Pons (tissue), 1 donor: ENCODE results near the gene AMN1.
"Not testable (repeated sequence)": the region's sequence is repeated elsewhere in the genome, so short reads cannot be mapped to it uniquely, and the experiment has no call there.

Experiments used
- DNase-seq: peaks from one replicate; pipeline ENCODE4 v3.0.0-alpha.2; 2016; ENCODE audit warnings: low spot score

The AMN1 gene

DNA sequence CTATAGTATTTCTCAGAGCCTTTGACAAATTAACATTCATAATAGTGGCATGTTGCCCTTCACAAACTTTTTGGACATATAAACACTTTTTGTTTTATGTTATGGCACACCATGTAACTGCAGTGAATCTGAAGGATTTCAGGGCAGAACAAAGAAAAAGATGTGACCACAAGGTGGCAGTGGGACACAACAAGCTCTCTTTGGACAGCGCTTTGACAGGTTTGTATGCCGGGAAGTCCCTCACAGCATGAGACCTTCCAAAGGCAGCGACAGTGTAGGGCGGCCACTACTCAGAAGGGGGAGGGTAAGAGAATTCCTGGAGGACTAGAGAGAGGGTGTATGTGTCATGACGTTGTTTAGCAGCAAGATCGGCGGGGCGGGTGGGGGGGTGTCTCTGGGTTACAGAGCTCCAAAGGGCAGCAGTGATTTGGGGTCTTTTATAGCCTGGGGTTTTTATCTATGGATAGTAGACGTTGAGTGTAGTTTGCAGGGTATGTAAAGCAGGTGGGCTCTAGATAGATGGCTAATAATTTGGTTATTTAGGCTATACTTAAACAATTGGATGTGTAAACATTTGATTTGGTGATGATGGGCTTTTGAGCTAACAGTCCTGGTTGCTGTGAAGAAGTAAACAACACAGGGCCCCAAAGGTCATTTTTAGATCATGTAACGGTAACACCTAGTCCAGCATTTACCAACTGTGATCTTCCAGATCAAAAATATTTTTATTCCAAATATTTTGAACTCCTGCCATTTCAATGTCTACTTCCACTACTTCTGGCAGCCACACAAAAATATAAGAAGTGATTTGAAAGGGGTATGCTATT lies 46.5 kb downstream of the AMN1 start:
- DNase-seq, result peak; percentile 62

DNA sequence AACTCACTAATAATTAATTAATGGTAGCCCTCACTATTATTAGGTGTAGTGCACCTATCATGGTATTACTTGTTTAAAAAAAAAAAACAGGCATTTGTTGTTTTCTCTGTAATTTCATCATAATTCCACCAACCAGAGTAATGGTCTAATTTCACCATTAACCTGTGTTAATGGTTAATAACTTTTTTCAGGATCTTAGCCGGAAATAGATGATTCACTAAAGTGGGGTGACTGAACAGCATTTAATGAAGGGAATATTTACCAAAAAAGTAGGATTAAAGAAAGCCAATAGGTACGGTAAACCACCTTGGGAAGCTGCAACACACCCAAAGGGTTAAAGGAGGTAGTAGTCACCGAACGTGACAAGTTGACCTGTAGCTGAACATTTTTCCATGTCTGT lies 56.3 kb downstream of the AMN1 start:
- DNase-seq, result no peak

DNA sequence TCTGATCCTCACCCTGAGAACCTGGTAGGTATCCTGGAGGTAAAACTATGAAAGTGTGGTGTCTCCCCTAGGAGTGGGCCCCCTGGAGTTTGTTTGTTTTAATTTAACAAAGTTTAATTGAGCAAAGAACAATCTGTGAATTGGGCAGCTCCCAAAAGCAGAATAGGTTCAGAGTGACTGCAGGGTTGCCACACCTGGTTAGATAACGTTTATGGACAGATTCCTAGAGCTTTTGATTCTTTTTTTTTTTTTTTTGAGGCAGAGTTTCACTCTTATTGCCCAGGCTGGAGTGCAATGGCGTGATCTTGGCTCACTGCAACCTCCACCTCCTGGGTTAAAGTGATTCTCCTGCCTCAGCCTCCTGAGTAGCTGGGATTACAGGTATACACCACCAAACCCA lies 59.2 kb downstream of the AMN1 start:
- DNase-seq, result not testable (repeated sequence)

DNA sequence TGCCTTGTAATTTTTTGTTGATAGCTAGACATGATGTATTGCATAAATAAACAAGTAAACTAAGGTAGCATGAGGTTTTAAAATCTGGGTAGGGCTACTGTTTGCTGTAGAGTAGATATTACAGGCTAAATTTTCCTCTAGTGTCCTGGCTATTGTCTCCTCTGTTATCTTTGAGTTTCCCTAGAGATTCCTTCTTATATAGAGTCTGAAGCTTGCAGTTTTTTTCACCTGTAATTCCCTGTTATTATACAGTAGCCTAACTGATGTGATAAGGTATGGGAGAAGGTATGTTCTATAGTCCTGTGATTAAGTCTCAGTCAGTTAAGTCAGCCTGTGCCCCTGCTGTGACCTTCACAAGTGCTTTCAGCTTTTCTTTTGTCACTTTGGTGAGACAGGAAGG lies 59.8 kb downstream of the AMN1 start:
- no peak for DNase-seq

DNA sequence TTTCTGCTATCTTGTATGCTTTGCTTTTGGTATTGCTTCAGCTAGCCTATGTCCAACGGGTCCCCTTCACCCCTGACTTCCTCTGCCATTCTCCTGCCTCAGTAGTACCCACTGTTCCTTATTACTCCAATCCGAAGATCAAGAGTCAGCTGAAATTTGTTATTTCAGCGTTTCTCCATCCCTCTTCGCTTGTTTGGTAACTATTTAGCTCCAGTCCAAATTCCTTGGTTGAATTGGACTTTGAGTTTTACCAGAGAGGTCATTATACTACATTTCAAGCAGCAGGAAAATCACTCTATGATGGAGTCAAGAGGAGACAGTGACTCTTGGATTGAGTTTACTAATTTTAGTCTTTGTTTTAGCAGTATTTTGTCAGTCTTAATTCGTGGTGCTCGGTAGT lies 64.8 kb downstream of the AMN1 start:
- DNase-seq, result no peak

DNA sequence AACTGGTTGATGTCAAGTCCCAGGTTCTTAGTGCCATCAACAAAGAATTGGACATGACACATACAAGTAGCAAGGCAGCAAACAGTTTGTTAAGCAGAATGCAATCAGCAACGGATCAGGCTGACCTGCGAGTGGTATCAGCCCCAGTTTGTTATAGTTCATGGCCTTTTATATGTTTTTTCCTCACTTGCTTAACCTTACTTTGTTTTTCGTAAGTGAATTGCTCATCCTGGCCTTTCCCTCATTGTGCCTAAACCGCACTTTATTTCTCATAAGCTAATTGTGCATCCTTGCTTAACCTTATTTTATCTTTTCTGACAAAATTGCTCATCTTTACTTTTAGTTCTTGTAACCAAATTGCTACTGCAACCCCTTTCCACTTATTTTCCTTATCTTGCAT lies 65.2 kb downstream of the AMN1 start:
- DNase-seq, result no peak

DNA sequence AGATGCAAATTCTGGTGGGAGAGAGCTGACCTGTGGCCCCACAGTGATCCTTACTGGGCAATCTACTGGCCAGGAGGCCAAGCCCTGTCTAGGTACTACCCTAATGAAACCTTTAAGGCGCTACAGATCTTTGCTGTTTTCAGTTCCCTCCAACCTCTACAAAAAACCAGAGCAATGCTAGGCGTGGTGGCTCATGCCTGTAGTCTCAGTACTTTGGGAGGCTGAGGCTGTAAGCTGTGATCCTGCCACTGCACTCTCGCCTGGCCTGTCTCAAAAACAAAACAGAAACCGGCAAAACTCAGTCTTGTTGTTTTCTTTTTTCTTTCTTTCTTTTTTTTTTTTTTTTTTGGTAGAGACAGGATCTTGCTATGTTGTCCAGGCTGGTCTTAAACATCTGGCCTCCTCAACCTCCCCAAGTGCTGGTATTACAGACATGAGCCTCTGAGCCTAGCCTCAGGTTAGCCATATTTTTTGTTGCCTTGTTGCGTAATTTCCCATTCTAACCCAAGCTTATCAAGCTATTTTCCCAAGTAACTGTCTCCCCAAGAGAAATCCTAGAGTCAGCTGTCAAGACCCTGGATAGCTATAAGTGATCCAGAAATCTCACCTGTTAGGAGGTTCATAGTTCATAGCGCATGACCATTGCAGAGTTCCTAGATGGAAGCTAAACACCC lies 66.5 kb downstream of the AMN1 start:
- DNase-seq, result no peak

DNA sequence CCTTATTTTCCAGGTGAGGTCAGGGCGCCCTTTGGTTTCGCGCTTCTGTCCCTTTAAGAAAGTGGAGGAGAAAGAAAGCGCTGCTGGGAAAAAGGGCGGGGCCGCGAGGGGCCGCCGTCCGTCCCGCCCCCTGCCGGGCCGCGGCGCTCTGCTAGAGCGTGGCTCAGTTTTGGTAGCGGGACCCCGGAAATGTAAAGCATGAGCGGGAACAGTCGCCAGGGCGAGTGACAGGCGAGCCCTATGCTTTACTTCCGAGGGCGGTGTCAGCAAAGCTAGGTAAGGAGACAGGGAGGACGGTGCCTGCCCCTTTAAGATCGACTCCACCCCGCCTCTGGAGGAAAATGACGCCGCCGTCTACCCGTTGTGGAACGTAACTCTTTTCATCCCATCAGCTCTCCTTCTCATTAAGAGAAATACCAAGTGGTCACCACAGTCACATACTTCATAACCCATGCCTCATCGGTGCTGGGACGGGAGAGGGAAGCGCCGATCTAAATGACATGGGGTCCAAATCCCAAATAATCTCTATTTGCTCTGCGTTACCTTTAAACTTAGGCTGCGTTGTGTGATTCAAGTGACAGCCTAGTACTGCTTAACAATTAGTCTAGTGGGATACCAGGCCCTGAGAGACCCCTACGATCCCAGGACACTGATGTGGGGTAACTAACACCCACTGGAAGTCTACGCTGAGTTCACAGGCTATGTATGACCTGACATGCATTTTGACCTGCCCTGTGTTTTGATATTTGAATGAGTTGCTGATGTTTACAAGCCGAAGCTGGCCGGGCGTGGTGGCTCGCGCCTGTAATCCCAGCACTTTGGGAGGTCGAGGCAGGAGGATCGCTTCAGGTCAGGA lies 69.5 kb downstream of the AMN1 start, which contains the start of gene ETFBKMT:
TSS of gene ETFBKMT (plus strand) at position 602 of the 856 bp plus-strand sequence. CDS start 2,266 bp downstream, outside the sequence.
- DNase-seq, result peak; percentile 94

DNA sequence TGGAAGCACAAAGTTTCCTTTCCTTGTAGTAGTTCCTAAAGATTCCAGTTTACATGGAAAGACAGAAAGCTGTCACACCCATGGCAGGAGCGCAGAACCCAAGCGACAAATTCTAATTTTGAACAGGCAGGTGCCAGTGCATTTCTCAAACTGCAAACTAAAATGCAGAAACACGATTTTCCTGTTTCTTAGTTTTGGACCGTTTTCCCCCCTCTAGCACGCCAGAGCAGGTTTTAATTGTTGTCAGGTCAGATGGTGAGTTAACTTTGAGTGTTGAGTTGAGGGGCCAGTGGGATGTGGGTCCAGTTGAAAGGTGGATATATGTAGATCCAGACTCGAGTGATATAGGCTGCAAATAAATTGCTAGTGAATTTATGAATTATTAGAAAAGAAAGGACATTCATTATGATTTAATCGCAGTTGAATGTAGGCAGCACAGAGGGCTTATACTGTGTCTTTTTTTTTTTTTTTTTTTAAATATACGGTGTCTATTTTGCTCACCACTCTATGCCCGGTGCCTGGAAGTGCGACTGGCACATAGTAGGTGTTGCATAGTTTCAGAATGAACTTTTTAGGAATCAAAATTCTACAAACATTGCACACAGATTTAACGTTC lies 70.2 kb downstream of the AMN1 start:
- peak; percentile 13 for DNase-seq

DNA sequence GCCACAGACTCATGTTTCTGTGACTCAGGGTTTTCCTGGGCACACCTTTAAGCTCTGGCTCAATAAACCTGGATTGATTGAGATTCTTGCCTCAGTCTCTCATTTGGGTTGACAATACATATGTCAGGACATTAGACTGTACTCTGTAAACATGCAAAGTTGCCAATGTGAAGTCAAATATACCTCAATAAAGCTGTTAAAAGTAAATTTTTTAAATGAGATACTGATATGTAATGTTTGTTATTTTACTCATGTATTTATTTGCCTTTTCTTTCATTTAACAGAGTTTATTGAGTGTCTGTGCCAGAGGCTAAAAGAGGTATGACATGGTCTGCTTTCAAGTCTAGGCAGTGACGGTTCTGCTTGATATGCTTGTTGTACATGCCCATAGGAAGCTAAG lies 73.0 kb downstream of the AMN1 start:
- no peak for DNase-seq

DNA sequence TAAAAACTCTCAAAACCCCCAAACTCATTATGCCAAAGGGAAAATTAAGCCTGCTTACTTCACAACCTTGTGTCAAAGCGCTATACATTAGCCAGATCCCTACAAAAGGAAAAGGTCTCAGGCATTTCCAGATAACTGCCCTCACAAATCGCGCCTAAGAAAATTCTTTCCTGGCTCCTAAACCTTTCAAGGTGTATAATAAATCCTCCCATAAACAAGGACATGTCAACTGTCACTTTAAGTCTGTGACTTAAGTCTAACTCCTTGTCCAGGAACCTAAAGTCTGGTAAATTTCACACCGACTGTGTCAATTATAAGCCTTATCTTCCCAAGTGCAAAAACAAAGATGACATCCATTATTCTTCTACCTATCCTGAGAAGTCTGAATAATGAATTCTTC lies 73.6 kb downstream of the AMN1 start:
- no peak for DNase-seq

DNA sequence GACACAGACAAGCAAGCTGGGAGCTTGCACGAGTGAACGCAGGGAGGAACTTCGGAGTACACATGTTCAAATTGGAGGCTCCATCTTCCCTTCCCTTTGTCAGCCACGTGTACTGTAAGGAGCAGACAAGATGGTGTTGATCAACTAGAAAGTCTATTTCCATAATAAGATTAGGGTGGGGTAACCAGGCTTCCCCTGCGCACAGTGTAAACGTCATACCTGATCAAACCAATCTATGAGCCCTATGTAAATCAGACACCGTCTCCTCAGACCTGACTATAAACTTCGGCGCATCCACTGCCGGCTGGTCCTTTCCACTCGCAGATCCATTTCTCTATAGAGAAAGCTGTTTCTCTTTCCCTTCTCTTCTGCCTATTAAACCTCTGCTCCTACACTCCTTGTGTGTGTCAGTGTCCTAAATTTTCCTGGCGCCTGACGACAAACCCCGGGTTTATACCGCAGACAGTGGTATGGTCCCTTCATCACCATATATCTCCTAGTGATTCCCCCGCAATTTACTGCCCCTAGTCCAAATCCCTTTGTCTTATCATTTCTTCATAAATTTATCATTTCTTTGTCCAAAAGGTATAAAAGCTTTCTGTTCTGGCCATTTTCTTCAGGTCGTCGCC lies 76.8 kb downstream of the AMN1 start:
- no peak for DNase-seq

DNA sequence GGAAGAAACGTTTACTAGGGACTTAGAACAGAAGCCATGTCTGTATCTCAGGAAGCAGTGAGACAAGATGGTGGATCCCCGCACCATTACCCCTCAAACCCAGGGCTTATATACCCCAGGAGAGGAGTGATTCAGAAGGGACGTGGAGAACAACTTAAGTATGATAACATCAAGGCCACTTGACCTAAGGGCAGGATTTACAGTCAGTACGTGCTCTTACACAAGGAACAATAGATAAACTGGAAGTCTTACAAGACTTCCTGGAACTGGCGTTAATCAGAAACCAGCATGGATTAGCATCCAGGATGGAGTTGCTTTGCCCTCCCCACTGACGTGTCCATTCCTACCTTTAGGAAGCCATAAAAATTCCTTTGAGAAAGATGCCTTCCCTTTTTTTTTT lies 77.9 kb downstream of the AMN1 start:
- DNase-seq, result no peak

DNA sequence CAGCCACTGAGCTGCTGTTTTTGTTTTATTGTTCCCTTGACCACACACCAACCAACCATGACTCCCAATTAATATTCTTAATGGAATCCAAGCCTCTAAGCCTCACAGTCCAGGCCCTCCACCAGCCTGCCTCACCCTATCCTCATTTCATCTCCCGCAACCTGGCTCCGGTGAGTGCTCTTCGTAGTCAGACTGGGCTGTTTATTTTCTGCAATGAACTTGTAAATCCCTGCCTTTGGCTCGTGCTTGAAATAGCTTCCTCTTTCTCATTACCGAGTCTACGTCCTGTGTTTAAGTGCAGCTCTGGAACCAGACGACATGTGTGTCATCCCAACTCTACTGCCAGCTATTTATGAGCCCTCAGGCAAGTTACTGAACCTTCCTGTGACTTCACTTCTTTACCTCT lies 81.7 kb downstream of the AMN1 start:
- DNase-seq, result no peak

DNA sequence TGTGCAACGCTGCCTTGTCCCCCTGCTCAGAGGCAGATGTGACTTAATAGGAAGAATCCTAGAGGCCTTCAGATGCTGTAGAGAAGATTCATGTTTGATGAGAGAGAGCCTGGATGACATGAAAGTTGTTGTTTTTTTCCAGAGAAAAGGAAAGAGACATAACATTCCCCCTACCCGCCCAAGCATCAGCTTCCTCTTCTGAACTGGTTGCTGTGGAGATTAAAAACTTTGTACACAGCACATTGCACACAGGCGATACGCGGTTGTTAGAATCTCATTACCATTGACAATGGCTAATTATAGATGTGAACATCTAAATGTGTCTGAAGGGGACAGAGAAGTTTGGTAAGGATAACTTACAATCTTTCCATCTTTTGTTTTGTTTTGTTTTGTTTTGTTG lies 82.9 kb downstream of the AMN1 start:
- no peak for DNase-seq

DNA sequence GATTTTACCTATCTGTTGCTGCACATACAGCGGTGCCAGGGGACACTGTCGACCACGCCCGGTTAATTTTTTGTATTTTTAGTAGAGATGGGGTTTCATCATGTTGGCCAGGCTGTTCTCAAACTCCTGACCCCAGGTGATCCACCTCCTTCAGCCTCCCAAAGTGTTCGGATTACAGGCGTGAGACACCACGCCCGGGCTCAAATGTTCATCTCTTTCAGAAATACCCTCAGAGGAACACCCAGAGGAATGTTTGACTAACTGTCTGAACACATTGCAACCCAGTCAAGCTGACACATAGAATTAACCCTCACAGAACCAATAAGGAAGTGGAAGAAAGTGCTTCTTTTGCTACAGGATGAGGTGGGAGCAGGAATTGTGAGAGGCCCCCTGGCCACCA lies 84.3 kb downstream of the AMN1 start:
- DNase-seq, result no peak

DNA sequence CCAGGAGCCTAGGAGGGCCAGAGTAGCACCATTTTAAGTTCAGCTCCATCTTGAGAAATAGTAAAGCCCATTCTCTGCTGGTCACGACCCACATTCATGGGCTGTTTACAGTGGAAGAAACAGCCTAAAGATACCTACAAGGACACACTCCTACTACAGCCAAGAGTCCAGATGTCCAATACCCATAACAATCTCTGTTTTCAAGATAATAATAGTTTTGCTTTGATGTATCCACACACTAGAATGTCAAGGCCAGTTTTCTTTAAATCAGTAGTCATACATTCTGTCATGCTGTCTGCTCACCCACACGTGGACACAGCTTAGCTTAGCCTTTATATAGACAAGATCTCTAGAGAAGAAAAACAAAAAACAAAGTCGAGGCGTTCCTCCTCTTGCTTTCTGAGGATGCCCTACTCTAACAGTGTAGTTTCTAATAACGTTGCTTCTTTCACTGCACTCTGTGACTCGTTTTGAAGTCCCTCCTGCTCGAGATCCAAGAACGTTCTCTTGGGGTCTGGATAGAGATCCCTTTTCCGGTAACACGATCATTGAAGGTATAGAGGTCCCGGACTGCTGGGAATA lies 87.2 kb downstream of the AMN1 start:
- DNase-seq, result no peak

DNA sequence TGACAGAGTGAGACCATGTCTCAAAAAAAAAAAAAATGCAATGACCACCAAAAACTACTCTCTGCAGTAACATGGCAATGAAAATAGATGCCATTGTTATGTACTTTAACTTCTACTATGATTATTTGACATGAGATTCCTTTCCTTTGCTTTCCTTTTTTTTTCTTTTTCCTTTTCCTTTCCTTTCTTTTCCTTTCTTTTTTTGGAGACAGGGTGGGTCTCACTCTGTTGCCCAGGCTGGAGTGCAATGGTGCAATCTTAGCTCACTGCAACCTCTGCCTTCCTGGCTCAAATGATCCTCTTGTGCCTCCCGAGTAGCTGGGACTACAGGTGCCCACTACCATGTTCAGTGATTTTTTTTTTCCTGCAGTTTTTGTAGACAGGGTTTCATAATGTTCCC lies 94.2 kb downstream of the AMN1 start:
- no peak for DNase-seq

DNA sequence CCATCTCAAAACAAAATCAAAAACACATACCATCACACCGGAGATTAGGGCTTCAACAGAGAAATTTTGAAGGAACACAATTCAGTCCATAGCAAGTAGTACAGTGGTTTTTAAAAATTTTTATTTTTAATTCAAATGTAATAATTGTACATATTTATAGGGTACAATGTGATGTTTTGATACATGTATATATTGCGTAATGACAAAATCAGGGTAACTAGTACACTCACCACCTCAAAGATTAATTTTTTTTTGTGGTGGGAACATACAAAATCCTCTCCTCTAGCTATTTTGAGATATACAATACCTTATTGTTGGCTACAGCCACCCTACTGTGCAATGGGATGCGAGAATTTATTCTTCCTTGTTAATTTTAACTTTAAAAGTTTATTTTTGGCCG lies 95.4 kb downstream of the AMN1 start:
- DNase-seq, result no peak

DNA sequence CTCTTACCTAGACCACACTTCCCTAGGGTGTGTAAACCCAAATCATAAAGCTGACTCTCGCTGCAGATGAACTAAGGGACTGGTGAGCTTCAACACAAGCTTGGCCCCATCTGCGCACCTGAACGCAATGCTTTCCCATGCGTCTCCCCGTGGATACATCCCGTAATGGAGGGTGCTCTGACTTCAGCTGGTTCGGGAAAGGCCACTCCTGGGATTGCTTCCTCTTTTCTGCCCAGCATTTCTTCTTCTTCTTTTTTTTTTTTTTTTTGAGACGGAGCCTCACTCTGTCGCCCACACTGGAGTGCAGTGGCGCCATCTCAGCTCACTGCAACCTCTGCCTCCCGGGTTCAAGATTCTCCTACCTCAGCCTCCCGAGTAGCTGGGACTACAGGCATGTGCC lies 97.0 kb downstream of the AMN1 start:
- DNase-seq, result no peak

DNA sequence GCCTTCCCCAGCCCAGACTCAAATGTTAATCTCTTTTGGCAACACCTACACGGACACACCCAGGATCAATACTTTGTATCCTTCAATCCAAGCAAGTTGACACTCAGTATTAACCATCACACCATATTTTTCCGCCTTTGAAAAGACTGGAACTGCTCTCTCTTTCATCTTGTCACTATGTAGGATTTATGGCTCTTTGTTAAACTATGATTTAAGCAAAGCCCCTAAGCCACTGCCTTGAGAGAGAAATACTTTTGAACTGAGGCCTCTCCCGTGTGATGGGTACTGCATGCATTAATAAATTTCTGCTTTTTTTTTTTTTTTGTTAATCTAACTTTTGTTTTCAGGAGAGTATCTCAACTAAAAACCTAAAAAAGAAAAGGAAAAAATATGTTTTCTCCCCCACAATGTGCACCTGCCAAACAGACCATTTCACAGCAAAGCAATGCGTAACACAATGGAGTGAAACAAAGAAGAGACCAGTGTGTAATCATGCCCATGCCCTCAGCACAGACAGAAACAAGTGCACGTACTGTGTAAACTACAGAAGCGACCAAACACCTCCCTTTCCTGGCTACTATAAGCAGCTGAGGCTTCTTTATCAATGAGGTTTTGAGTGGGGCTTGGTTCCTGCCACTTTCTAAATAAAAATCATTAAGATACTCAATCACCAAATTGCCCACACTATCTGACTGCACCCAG lies 97.6 kb downstream of the AMN1 start:
- no peak for DNase-seq
